ENCODE measurements around the gene SHMT2.

SHMT2 gene

DNA sequence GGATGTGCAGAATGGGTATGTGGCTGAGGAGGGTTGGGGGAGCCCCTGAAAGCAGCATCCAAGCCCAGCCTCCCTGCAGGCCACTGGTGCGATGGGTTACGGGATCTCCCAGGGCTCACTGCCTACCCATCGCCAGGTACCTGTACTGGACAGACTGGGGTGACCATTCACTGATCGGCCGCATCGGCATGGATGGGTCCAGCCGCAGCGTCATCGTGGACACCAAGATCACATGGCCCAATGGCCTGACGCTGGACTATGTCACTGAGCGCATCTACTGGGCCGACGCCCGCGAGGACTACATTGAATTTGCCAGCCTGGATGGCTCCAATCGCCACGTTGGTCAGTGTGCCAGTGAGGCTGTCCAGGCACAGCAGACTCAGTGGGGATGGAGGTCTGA is 31.2 kb upstream of the SHMT2 start:
- H3K4me3 ChIP-seq (ENCODE audit: low read depth, low read length): no peak overlapping the region
- TF ChIP-seq, protein P1, sequence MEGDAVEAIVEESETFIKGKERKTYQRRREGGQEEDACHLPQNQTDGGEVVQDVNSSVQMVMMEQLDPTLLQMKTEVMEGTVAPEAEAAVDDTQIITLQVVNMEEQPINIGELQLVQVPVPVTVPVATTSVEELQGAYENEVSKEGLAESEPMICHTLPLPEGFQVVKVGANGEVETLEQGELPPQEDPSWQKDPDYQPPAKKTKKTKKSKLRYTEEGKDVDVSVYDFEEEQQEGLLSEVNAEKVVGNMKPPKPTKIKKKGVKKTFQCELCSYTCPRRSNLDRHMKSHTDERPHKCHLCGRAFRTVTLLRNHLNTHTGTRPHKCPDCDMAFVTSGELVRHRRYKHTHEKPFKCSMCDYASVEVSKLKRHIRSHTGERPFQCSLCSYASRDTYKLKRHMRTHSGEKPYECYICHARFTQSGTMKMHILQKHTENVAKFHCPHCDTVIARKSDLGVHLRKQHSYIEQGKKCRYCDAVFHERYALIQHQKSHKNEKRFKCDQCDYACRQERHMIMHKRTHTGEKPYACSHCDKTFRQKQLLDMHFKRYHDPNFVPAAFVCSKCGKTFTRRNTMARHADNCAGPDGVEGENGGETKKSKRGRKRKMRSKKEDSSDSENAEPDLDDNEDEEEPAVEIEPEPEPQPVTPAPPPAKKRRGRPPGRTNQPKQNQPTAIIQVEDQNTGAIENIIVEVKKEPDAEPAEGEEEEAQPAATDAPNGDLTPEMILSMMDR (IDR thresholded peaks at IDR 0.05; ENCODE audit: low read depth, low read length): no peak

DNA sequence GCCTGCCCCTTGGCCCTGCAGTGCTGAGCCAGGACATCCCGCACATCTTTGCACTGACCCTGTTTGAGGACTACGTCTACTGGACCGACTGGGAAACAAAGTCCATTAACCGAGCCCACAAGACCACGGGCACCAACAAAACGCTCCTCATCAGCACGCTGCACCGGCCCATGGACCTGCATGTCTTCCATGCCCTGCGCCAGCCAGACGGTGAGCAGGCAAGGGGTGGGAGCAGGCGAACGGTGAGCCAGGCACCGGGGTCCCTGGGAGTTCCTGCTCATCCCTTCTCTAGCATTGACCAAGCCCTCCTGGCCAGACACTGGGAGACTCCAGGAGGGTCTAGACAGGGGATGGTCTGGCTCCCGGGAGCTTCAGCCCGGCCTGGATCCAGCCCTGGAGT is 30.3 kb upstream of the SHMT2 start:
- TF ChIP-seq, protein P1 (IDR thresholded peaks at IDR 0.05; ENCODE audit: low read depth, low read length): no peak

DNA sequence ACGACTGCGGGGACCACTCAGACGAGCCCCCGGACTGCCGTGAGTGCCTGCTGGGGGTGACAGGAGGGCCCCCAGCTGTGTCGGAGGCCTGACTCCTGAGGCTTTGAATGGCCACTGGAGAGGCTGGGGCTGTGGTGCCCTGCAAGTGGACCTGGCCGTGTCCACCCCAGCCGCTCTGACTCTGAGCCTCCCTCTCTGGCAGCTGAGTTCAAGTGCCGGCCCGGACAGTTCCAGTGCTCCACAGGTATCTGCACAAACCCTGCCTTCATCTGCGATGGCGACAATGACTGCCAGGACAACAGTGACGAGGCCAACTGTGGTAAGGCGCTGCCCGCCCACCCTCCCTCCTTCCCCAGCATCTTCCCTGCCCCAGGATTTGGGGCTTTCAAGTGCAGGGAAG is 29.0 kb upstream of the SHMT2 start:
- TF ChIP-seq, protein P1 (IDR thresholded peaks at IDR 0.05; ENCODE audit: low read depth, low read length): no peak

More for the DNA sequence above, 30.3 kb upstream of the SHMT2 start:
- H3K4me3 ChIP-seq (ENCODE audit: low read depth, low read length): no peak overlapping the region

DNA sequence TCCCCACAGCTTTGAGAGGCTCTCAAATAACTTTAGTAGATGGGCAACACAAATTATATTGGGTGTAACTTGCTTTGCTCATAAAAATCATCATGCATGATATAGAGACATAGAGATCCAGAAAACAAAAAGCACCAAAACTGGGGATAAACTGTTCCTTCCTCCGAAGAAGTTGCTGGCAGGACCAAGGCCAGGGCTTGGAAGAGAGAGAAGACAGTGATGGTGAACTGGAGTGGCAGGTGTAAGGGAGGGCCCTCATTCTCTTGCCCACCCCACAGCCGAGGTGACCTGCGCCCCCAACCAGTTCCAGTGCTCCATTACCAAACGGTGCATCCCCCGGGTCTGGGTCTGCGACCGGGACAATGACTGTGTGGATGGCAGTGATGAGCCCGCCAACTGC is 28.3 kb upstream of the SHMT2 start:
- TF ChIP-seq, protein P1 (IDR thresholded peaks at IDR 0.05; ENCODE audit: low read depth, low read length): no peak
- H3K4me3 ChIP-seq (ENCODE audit: low read depth, low read length): no peak overlapping the region

More for the DNA sequence above, 29.0 kb upstream of the SHMT2 start:
- no peak overlapping the region for H3K4me3 ChIP-seq (ENCODE audit: low read depth, low read length)

DNA sequence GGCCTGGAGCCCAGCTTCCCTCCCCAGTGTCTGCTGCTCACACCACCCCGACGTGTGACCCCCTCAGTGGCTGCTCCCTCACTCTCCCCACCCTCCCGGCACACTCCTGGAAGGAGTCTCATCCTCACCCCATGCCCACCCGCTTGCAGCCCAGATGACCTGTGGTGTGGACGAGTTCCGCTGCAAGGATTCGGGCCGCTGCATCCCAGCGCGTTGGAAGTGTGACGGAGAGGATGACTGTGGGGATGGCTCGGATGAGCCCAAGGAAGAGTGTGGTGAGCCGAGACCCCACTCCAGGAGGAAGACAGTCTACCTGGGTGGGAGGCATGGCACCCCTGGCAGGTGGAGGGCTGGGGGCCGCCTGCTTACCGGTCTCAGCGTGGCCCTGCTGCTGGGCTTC is 27.9 kb upstream of the SHMT2 start:
- TF ChIP-seq, protein P1 (IDR thresholded peaks at IDR 0.05; ENCODE audit: low read depth, low read length): no peak
- no peak overlapping the region for H3K4me3 ChIP-seq (ENCODE audit: low read depth, low read length)

DNA sequence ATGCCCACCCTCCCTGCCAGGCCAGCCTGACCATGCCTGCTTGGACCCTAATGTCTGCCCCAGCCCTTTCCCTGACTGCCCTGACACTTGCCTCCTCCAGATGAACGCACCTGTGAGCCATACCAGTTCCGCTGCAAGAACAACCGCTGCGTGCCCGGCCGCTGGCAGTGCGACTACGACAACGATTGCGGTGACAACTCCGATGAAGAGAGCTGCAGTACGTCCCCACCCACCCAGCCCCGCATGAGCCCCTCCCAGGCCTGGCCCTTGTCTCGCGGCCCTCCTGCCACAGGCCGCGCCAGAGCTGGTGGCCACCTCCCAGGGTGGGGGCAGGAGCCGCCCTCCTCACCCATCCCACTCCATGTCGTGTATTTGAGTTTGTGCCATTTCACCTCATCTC is 27.2 kb upstream of the SHMT2 start:
- TF ChIP-seq, protein P1 (IDR thresholded peaks at IDR 0.05; ENCODE audit: low read depth, low read length): no peak
- H3K4me3 ChIP-seq (ENCODE audit: low read depth, low read length): no peak overlapping the region

DNA sequence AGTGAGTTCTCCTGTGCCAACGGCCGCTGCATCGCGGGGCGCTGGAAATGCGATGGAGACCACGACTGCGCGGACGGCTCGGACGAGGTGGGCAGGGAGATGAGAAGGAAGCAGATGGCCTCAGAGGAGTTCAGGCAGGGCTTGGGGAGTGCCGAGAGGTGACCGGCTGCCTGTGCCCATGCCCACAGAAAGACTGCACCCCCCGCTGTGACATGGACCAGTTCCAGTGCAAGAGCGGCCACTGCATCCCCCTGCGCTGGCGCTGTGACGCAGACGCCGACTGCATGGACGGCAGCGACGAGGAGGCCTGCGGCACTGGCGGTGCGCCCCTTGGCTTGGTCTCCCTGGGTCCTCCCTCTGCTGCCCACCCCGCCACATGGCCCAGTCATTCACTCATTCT is 26.3 kb upstream of the SHMT2 start:
- TF ChIP-seq, protein P1 (IDR thresholded peaks at IDR 0.05; ENCODE audit: low read depth, low read length): no peak
- H3K4me3 ChIP-seq (ENCODE audit: low read depth, low read length): no peak overlapping the region
